Measurements from ENCODE around the gene WDR90. TPM values are rescaled to one million over a fixed set of nuclear protein-coding genes. Genes with fewer than 3 reads are reported as not detected.

The WDR90 gene
- total RNA-seq, 1 experiment from 2014 or later: 147 TPM

DNA sequence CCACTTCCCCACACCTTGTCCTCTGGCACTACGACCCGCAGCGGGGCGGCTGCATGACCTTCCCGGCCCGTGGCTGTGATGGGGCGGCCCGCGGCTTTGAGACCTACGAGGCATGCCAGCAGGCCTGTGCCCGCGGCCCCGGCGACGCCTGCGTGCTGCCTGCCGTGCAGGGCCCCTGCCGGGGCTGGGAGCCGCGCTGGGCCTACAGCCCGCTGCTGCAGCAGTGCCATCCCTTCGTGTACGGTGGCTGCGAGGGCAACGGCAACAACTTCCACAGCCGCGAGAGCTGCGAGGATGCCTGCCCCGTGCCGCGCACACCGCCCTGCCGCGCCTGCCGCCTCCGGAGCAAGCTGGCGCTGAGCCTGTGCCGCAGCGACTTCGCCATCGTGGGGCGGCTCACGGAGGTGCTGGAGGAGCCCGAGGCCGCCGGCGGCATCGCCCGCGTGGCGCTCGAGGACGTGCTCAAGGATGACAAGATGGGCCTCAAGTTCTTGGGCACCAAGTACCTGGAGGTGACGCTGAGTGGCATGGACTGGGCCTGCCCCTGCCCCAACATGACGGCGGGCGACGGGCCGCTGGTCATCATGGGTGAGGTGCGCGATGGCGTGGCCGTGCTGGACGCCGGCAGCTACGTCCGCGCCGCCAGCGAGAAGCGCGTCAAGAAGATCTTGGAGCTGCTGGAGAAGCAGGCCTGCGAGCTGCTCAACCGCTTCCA is 15.7 kb upstream of the WDR90 start:
- Histone ChIP-seq H3K27me3 (replicated peaks; ENCODE audit: insufficient read depth, low read depth, low read length, poor library complexity) (no peaks in the 10 kb centered on the region), H3K27ac (ENCODE audit: low read depth, low read length, poor library complexity, severe bottlenecking) (no peak overlapping the region), H3K4me3 (ENCODE audit: low read depth, low read length, poor library complexity, severe bottlenecking) (no peak overlapping the region), H3K36me3 (ENCODE audit: insufficient read depth, low read length, poor library complexity, severe bottlenecking) (no peaks in the 10 kb centered on the region), H3K4me1 (ENCODE audit: insufficient read depth, low read length, poor library complexity, severe bottlenecking) (no peaks in the 10 kb centered on the region), H3K9me3 (ENCODE audit: low read depth, low read length, poor library complexity, severe bottlenecking) (no peaks in the 10 kb centered on the region)
- TF ChIP-seq, protein P1, sequence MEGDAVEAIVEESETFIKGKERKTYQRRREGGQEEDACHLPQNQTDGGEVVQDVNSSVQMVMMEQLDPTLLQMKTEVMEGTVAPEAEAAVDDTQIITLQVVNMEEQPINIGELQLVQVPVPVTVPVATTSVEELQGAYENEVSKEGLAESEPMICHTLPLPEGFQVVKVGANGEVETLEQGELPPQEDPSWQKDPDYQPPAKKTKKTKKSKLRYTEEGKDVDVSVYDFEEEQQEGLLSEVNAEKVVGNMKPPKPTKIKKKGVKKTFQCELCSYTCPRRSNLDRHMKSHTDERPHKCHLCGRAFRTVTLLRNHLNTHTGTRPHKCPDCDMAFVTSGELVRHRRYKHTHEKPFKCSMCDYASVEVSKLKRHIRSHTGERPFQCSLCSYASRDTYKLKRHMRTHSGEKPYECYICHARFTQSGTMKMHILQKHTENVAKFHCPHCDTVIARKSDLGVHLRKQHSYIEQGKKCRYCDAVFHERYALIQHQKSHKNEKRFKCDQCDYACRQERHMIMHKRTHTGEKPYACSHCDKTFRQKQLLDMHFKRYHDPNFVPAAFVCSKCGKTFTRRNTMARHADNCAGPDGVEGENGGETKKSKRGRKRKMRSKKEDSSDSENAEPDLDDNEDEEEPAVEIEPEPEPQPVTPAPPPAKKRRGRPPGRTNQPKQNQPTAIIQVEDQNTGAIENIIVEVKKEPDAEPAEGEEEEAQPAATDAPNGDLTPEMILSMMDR (conservative IDR thresholded peaks at IDR 0.05; ENCODE audit: low read depth, low read length): no peak
- no peak for TF ChIP-seq EZH2 (IDR thresholded peaks at IDR 0.05; ENCODE audit: borderline replicate concordance, low read depth, low read length, poor library complexity, severe bottlenecking)
- ChIA-PET CTCF (no interaction called here), POLR2A (ENCODE audit: low non-redundant PET) (no interaction called here)
- no TSS peak for BruUV-seq (replicated peaks)
- intact Hi-C loops (cut with micrococcal nuclease; ENCODE audit: unreplicated experiment): no loop called here
- no peak for DNase-seq (ENCODE audit: low spot score)

DNA sequence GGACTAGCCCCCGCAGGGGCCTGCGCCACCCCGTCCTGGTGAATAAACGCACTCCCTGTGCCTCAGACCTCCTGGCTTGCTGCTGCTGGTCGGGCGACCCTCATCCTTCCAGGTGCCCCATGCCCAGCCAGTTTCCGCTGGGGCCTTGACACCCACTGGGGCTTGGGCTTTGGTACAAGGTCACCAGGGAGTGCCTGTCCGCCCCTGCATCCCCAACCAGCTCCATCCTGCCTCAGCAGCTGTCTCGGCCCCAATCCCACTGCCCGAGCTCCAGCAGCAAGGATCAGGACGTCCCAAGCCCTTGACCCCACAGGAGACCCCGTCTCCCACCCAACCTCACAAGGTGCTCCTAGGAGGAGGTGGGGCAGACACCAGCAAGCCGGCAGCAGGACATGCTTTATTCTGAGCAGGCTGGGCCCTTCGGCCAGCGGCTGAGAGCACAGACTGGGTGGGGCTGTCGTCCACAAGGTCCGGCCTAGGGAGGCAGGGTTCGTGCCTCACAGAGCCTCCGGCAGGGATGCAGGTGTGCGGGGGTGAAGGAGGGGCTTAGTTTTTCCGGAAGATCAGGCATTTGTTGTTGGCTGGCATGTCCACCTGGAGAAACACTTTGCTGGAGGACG is 15.0 kb upstream of the WDR90 start:
- Histone ChIP-seq H3K27ac (ENCODE audit: low read depth, low read length, poor library complexity, severe bottlenecking) (no peak overlapping the region), H3K27me3 (replicated peaks; ENCODE audit: insufficient read depth, low read depth, low read length, poor library complexity) (no peaks in the 10 kb centered on the region), H3K36me3 (ENCODE audit: insufficient read depth, low read length, poor library complexity, severe bottlenecking) (no peaks in the 10 kb centered on the region), H3K9me3 (ENCODE audit: low read depth, low read length, poor library complexity, severe bottlenecking) (no peaks in the 10 kb centered on the region), H3K4me1 (ENCODE audit: insufficient read depth, low read length, poor library complexity, severe bottlenecking) (no peaks in the 10 kb centered on the region), H3K4me3 (ENCODE audit: low read depth, low read length, poor library complexity, severe bottlenecking) (no peak overlapping the region)
- ChIA-PET POLR2A (ENCODE audit: low non-redundant PET) (no interaction called here), CTCF (no interaction called here)
- TF ChIP-seq EZH2 (IDR thresholded peaks at IDR 0.05; ENCODE audit: borderline replicate concordance, low read depth, low read length, poor library complexity, severe bottlenecking): no peak
- TF ChIP-seq, protein P1 (conservative IDR thresholded peaks at IDR 0.05; ENCODE audit: low read depth, low read length): no peak
- no peak for DNase-seq (ENCODE audit: low spot score)
- no TSS peak for BruUV-seq (replicated peaks)
- intact Hi-C loops (cut with micrococcal nuclease; ENCODE audit: unreplicated experiment): no loop called here

DNA sequence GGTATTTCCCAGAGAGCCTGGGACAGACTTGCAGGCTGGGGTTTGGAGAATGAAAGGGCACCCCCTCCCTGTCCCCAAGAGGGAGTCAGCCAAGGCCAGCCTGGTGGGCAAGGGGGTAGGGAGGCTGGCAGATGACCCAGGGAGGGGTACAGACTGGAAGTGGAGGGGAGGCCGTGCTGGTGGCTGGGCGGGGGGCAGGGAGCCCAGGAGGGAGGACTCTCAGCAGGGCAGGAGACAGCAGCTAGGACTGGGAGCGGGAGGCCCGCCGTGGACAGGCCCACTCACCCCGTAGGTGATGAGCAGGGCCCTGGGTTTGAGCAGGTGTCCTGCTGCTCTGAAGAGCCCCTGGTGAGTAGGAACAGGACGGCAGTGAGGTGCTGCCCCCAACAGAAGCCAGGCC is 14.2 kb upstream of the WDR90 start:
- POLR2A ChIA-PET (ENCODE audit: low non-redundant PET): no interaction called here
- CTCF ChIA-PET: no interaction called here
- intact Hi-C loops (cut with micrococcal nuclease; ENCODE audit: unreplicated experiment): loop anchor here (5.0 kb wide), 1 partner anchor 48 kb away; no protein-coding TSS in a partner anchor
- peak overlapping the region; percentile 95 for H3K4me3 ChIP-seq (ENCODE audit: low read depth, low read length, poor library complexity, severe bottlenecking)
- no peak for DNase-seq (ENCODE audit: low spot score)
- BruUV-seq (replicated peaks): no TSS peak
- H3K4me1 ChIP-seq (ENCODE audit: insufficient read depth, low read length, poor library complexity, severe bottlenecking): no peaks in the 10 kb centered on the region
- H3K9me3 ChIP-seq (ENCODE audit: low read depth, low read length, poor library complexity, severe bottlenecking): no peaks in the 10 kb centered on the region
- no peaks in the 10 kb centered on the region for H3K27me3 ChIP-seq (replicated peaks; ENCODE audit: insufficient read depth, low read depth, low read length, poor library complexity)
- no peaks in the 10 kb centered on the region for H3K36me3 ChIP-seq (ENCODE audit: insufficient read depth, low read length, poor library complexity, severe bottlenecking)
- TF ChIP-seq, protein P1 (conservative IDR thresholded peaks at IDR 0.05; ENCODE audit: low read depth, low read length): no peak
- TF ChIP-seq EZH2 (IDR thresholded peaks at IDR 0.05; ENCODE audit: borderline replicate concordance, low read depth, low read length, poor library complexity, severe bottlenecking): no peak
- H3K27ac ChIP-seq (ENCODE audit: low read depth, low read length, poor library complexity, severe bottlenecking): peak overlapping the region; percentile 94
